HG03159 (cell line): ENCODE measurements around the gene MYADM.
A peak's percentile ranks its signal among the peaks of the same experiment; 100 is the strongest.
"Not testable (repeated sequence)": the region's sequence is repeated elsewhere in the genome, so short reads cannot be mapped to it uniquely, and the experiment has no call there.

Source experiments
- ATAC-seq: cut with Tn5 transposase; IDR thresholded peaks from one replicate; pipeline ENCODE4 v1.9.1; 2021; ENCODE audit warnings: mild to moderate bottlenecking, moderate library complexity; ENCODE audit not compliant: unreplicated experiment

MYADM gene

GRCh38 chr19:53867225-53868090, at the start of gene MYADM:
Gene MYADM, plus strand, starts transcription at chr19:53867883. Its CDS starts 5,647 bp downstream, at chr19:53873530.
- peak; percentile 74 for ATAC-seq

GRCh38 chr19:53818756-53819155, 48.9 kb upstream of the MYADM start:
- no peak for ATAC-seq

GRCh38 chr19:53819861-53820260, 47.8 kb upstream of the MYADM start:
- no peak for ATAC-seq

GRCh38 chr19:53823380-53824120, 44.1 kb upstream of the MYADM start:
- no peak for ATAC-seq

GRCh38 chr19:53824134-53824611, 43.5 kb upstream of the MYADM start, which contains the start of gene NLRP12:
Gene NLRP12, minus strand, starts transcription at chr19:53824314. Its CDS starts 140 bp downstream, at chr19:53824174.
- no peak for ATAC-seq

GRCh38 chr19:53826876-53827275, 40.8 kb upstream of the MYADM start:
- ATAC-seq = no peak

GRCh38 chr19:53828531-53828930, 39.2 kb upstream of the MYADM start:
- ATAC-seq = no peak

GRCh38 chr19:53832861-53833260, 34.8 kb upstream of the MYADM start:
- ATAC-seq = not testable (repeated sequence)

- not testable (repeated sequence) for ATAC-seq
Observed at GRCh38 chr19:53838446-53838845, 29.2 kb upstream of the MYADM start.

GRCh38 chr19:53840241-53840640, 27.4 kb upstream of the MYADM start:
- not testable (repeated sequence) for ATAC-seq

GRCh38 chr19:53840914-53841313, 26.8 kb upstream of the MYADM start:
- not testable (repeated sequence) for ATAC-seq

GRCh38 chr19:53844849-53845246, 22.8 kb upstream of the MYADM start:
- ATAC-seq = no peak

- ATAC-seq = no peak
Observed at GRCh38 chr19:53847555-53847954, 20.1 kb upstream of the MYADM start.

GRCh38 chr19:53849237-53849676, 18.4 kb upstream of the MYADM start:
- no peak for ATAC-seq

GRCh38 chr19:53853707-53854106, 14.0 kb upstream of the MYADM start:
- peak; percentile 60 for ATAC-seq

- no peak for ATAC-seq
Observed at GRCh38 chr19:53864308-53864836, 3.3 kb upstream of the MYADM start.

- no peak for ATAC-seq
Observed at GRCh38 chr19:53865523-53865917, 2.2 kb upstream of the MYADM start.

GRCh38 chr19:53865918-53866864, 1.5 kb upstream of the MYADM start:
- no peak for ATAC-seq

GRCh38 chr19:53866865-53867224, 838 bp upstream of the MYADM start:
- no peak for ATAC-seq
